ENCODE results near the gene MEDAG.

Gene MEDAG

DNA sequence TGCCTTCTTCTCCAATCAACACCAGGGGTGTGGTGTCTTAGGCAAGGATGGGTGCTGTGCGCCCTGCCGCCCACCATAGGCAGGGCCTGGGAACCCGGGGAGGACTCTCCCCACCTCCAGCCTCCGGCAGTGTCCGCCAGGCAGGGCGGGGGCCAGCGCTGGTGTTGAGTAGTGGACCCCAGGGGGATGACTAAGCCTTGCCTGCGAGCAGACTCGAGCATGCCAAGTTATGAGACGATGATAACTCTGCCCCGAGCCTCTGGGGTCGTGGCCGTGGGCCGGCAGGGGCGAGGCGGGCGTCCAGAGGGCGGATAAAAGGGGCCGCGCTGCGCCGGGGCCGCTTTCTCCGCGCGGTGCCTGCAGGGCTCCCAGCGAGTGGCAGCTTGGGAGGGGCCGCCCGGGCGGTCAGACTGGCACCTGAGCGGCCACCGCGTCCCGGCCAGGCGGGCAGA lies at the start of gene MEDAG:
Gene MEDAG (plus strand): TSS at position 340 of the 452 bp plus-strand sequence. CDS start 245 bp downstream, outside the sequence.
- no peak for TF ChIP-seq EZH2phosphoT487 (IDR thresholded peaks at IDR 0.05; ENCODE audit: low read depth)
- TF ChIP-seq, protein P1, sequence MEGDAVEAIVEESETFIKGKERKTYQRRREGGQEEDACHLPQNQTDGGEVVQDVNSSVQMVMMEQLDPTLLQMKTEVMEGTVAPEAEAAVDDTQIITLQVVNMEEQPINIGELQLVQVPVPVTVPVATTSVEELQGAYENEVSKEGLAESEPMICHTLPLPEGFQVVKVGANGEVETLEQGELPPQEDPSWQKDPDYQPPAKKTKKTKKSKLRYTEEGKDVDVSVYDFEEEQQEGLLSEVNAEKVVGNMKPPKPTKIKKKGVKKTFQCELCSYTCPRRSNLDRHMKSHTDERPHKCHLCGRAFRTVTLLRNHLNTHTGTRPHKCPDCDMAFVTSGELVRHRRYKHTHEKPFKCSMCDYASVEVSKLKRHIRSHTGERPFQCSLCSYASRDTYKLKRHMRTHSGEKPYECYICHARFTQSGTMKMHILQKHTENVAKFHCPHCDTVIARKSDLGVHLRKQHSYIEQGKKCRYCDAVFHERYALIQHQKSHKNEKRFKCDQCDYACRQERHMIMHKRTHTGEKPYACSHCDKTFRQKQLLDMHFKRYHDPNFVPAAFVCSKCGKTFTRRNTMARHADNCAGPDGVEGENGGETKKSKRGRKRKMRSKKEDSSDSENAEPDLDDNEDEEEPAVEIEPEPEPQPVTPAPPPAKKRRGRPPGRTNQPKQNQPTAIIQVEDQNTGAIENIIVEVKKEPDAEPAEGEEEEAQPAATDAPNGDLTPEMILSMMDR (IDR thresholded peaks at IDR 0.05; ENCODE audit: low read depth, low read length): no peak
- Histone ChIP-seq H3K36me3 (replicated peaks; ENCODE audit: low read depth, low read length) (no peaks in the 10 kb centered on the region), H3K27ac (ENCODE audit: low read length) (no peak within 1 kb of the TSS), H3K27me3 (ENCODE audit: low read depth, low read length) (peaks cover 63% of the 10 kb centered on the region), H3K4me1 (ENCODE audit: low read length) (no peaks in the 10 kb centered on the region), H2AFZ (ENCODE audit: low read depth, low read length) (no peak within 1 kb of the TSS), H3K9me3 (ENCODE audit: insufficient read depth, low read length) (no peaks in the 10 kb centered on the region), H3K4me2 (ENCODE audit: low read length) (no peak within 1 kb of the TSS), H3K9ac (ENCODE audit: low read length) (no peak within 1 kb of the TSS), H3K79me2 (ENCODE audit: low read length) (no peaks in the 10 kb centered on the region), H3K4me3 (ENCODE audit: low read length) (no peak within 1 kb of the TSS), H4K20me1 (ENCODE audit: insufficient read depth, low read length) (no peaks in the 10 kb centered on the region)

DNA sequence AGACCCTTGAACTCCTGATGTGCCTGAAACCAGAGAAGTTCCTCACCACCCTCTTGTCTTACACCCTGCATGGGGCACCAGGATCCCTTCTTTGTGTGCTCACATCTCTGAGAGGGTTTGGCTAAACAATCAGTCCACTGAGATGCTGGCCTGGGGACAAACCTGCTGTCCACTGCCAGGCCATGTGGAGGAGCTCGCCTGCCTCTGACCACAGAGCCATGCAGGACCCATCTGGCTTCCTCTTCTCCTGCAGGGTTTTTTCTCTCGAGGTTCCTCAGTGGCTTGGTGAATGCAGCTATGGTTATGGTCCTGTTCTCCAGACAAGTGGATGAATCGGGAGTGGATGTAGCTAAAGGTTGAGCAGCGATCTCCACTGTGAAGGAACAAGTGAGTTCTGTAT lies 49.1 kb upstream of the MEDAG start:
- Histone ChIP-seq H3K4me1 (ENCODE audit: low read length) (peaks cover 8% of the 10 kb centered on the region), H2AFZ (ENCODE audit: low read depth, low read length) (no peak overlapping the region), H3K27me3 (ENCODE audit: low read depth, low read length) (peaks cover 36% of the 10 kb centered on the region), H3K27ac (ENCODE audit: low read length) (no peak overlapping the region), H4K20me1 (ENCODE audit: insufficient read depth, low read length) (no peaks in the 10 kb centered on the region), H3K4me2 (ENCODE audit: low read length) (no peak overlapping the region), H3K4me3 (ENCODE audit: low read length) (no peak overlapping the region), H3K36me3 (replicated peaks; ENCODE audit: low read depth, low read length) (no peaks in the 10 kb centered on the region), H3K9me3 (ENCODE audit: insufficient read depth, low read length) (no peaks in the 10 kb centered on the region), H3K79me2 (ENCODE audit: low read length) (no peaks in the 10 kb centered on the region), H3K9ac (ENCODE audit: low read length) (no peak overlapping the region)
- TF ChIP-seq, protein P1 (IDR thresholded peaks at IDR 0.05; ENCODE audit: low read depth, low read length): no peak
- no peak for TF ChIP-seq EZH2phosphoT487 (IDR thresholded peaks at IDR 0.05; ENCODE audit: low read depth)

DNA sequence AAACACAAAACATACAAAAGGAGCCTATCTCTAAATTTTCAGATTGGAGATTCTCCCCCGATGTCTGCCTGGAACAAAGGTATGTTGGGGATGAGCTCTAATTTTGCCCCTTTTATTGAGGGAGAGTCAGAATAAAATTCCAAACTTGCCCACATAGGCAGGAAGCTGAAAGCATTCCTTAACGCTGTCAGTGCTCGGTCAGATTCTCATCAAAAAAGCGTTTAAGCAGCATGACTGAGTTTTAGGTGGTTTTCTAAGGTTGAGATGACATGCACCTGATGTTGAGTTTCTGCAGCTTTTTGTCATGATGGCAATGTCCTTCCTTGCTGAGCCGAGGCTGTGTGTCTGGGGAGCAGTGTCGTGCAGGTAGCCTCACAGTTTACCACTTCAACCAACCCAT lies 48.4 kb upstream of the MEDAG start:
- no peak overlapping the region for H2AFZ ChIP-seq (ENCODE audit: low read depth, low read length)
- H3K79me2 ChIP-seq (ENCODE audit: low read length): no peaks in the 10 kb centered on the region

DNA sequence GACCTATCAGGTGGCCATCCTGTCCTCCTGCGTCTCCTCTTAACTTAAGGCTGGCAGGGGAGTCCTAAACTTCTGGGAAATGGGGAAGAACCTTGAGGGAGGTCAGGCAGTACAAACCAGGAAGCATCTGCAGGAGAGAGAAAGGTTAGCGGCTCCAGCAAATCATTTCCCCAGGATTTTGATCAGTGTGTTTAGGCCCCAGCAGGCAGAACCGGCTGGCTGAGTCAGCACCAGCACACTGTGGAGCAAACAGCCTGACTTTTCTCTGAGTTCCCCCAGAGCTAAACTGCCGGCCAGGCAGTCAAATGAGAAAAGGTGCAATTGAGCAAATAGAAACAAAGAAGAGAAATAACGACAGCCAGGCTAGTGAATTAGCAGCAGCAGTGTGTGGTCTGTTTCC lies 46.7 kb upstream of the MEDAG start:
- Histone ChIP-seq H3K9ac (ENCODE audit: low read length) (no peak overlapping the region), H3K79me2 (ENCODE audit: low read length) (no peaks in the 10 kb centered on the region), H3K27ac (ENCODE audit: low read length) (no peak overlapping the region), H2AFZ (ENCODE audit: low read depth, low read length) (no peak overlapping the region), H3K27me3 (ENCODE audit: low read depth, low read length) (peaks cover 54% of the 10 kb centered on the region), H3K9me3 (ENCODE audit: insufficient read depth, low read length) (no peaks in the 10 kb centered on the region), H4K20me1 (ENCODE audit: insufficient read depth, low read length) (no peaks in the 10 kb centered on the region), H3K4me3 (ENCODE audit: low read length) (no peak overlapping the region), H3K4me2 (ENCODE audit: low read length) (no peak overlapping the region), H3K4me1 (ENCODE audit: low read length) (no peaks in the 10 kb centered on the region), H3K36me3 (replicated peaks; ENCODE audit: low read depth, low read length) (no peaks in the 10 kb centered on the region)
- TF ChIP-seq, protein P1 (IDR thresholded peaks at IDR 0.05; ENCODE audit: low read depth, low read length): no peak
- TF ChIP-seq EZH2phosphoT487 (IDR thresholded peaks at IDR 0.05; ENCODE audit: low read depth): no peak

More for the DNA sequence above, 48.4 kb upstream of the MEDAG start:
- TF ChIP-seq EZH2phosphoT487 (IDR thresholded peaks at IDR 0.05; ENCODE audit: low read depth): no peak
- TF ChIP-seq, protein P1 (IDR thresholded peaks at IDR 0.05; ENCODE audit: low read depth, low read length): no peak
- Histone ChIP-seq H3K4me2 (ENCODE audit: low read length) (no peak overlapping the region), H3K9me3 (ENCODE audit: insufficient read depth, low read length) (no peaks in the 10 kb centered on the region), H3K4me3 (ENCODE audit: low read length) (no peak overlapping the region), H3K27me3 (ENCODE audit: low read depth, low read length) (peaks cover 41% of the 10 kb centered on the region), H4K20me1 (ENCODE audit: insufficient read depth, low read length) (no peaks in the 10 kb centered on the region), H3K9ac (ENCODE audit: low read length) (no peak overlapping the region), H3K4me1 (ENCODE audit: low read length) (peaks cover 2% of the 10 kb centered on the region), H3K36me3 (replicated peaks; ENCODE audit: low read depth, low read length) (no peaks in the 10 kb centered on the region), H3K27ac (ENCODE audit: low read length) (no peak overlapping the region)
